GM19043 (cell line): ENCODE measurements around the gene GNB5.

Experiments used
- ATAC-seq: cut with Tn5 transposase; IDR thresholded peaks from one replicate; pipeline ENCODE4 v1.9.1; 2021; ENCODE audit warnings: low read depth; ENCODE audit not compliant: unreplicated experiment

Gene GNB5

DNA sequence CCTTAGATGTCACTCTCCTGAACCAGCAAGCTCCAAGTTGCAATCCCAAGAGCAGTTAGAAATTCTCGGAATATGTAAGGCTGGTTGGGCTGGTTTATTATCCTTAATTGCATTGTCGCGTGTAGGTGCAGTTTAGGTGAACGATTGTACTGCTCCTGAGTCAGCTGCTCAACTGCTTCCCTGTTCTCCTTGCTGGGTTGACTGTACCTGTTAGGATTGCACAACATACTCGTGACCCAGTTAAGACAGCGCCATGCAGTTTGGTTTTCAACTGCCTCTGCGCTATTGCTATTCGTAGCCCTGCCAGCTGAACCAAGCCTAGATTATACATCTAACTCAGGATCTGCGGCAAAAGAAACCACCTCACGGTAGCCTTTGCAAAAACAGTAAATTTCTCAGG is 119.6 kb downstream of the GNB5 start:
- no peak for ATAC-seq

GRCh38 chr15:52069559-52069958 is 121.6 kb downstream of the GNB5 start:
- no peak for ATAC-seq

- ATAC-seq, result no peak
These were observed 123.1 kb downstream of the GNB5 start for GRCh38 chr15:52068004-52068615.

GRCh38 chr15:52067545-52067926 is 123.7 kb downstream of the GNB5 start:
- ATAC-seq, result no peak

- no peak for ATAC-seq
These were observed 124.2 kb downstream of the GNB5 start for GRCh38 chr15:52066842-52067544.
